MG63 (cell line): ENCODE results near the gene COL6A3. TPM values are rescaled to one million over a fixed set of nuclear protein-coding genes. Genes with fewer than 3 reads are reported as not detected.

Experiments
- DNase-seq: peaks from one replicate; pipeline ENCODE4 v3.0.0-alpha.2; 2020
- H3K27me3 ChIP-seq: fragments of 250-450 bp; sonication (Bioruptor Pico); 2 replicates; pipeline ENCODE4 v1.5.1; 2020; ENCODE audit warnings: mild to moderate bottlenecking, moderate library complexity
- H3K36me3 ChIP-seq: fragments of 250-450 bp; sonication (Bioruptor Pico); 2 replicates; pipeline ENCODE4 v1.5.1; 2020; ENCODE audit warnings: mild to moderate bottlenecking, moderate library complexity
- H3K4me3 ChIP-seq: fragments of 250-450 bp; sonication (Bioruptor Pico); 2 replicates; pipeline ENCODE4 v1.5.1; 2020; ENCODE audit warnings: mild to moderate bottlenecking, moderate library complexity
- H3K9me3 ChIP-seq: fragments of 250-450 bp; sonication (Bioruptor Pico); 2 replicates; pipeline ENCODE4 v1.5.1; 2020; ENCODE audit warnings: mild to moderate bottlenecking, moderate library complexity
- total RNA-seq: library from RNA; depleted of rRNA; stranded (reverse); fragments of >200 nt; shearing (Covaris generic); gene quantifications from 2 replicates; pipeline ENCODE4 v1.2.3, GENCODE V29; 2014; ENCODE audit warnings: low replicate concordance; rRNA removed

The COL6A3 gene
- total RNA-seq: 465 and 564 TPM in 2 replicates

- Histone ChIP-seq H3K36me3 (peaks cover 42% of the 10 kb centered on the region), H3K27me3 (no peaks in the 10 kb centered on the region), H3K4me3 (peak within 1 kb of the TSS; percentile 97), H3K9me3 (no peaks in the 10 kb centered on the region)
- peak; percentile 97 for DNase-seq
Observed at GRCh38 chr2:237413777-237414661, at the start of gene COL6A3. COL6A3 (minus strand) TSS chr2:237414164; CDS start chr2:237396817, 17,347 bp downstream.

- H3K4me3 ChIP-seq: no peak overlapping the region
- H3K27me3 ChIP-seq: no peaks in the 10 kb centered on the region
- peaks cover 8% of the 10 kb centered on the region for H3K9me3 ChIP-seq
- DNase-seq: peak; percentile 35
- H3K36me3 ChIP-seq: no peaks in the 10 kb centered on the region
Observed at GRCh38 chr2:237459741-237460174, 45.8 kb upstream of the COL6A3 start.

- DNase-seq: no peak
- H3K27me3 ChIP-seq: no peaks in the 10 kb centered on the region
Observed at GRCh38 chr2:237459226-237459625, 45.3 kb upstream of the COL6A3 start.

GRCh38 chr2:237458519-237458918 lies 44.6 kb upstream of the COL6A3 start:
- DNase-seq: no peak
- Histone ChIP-seq H3K27me3 (no peaks in the 10 kb centered on the region), H3K9me3 (peaks cover 6% of the 10 kb centered on the region), H3K36me3 (no peaks in the 10 kb centered on the region), H3K4me3 (no peak overlapping the region)

More at GRCh38 chr2:237459226-237459625, 45.3 kb upstream of the COL6A3 start:
- Histone ChIP-seq H3K9me3 (peaks cover 8% of the 10 kb centered on the region), H3K36me3 (no peaks in the 10 kb centered on the region), H3K4me3 (no peak overlapping the region)

- H3K36me3 ChIP-seq: no peaks in the 10 kb centered on the region
- no peaks in the 10 kb centered on the region for H3K27me3 ChIP-seq
- no peak for DNase-seq
- peaks cover 6% of the 10 kb centered on the region for H3K9me3 ChIP-seq
- no peak overlapping the region for H3K4me3 ChIP-seq
Observed at GRCh38 chr2:237457388-237457941, 43.5 kb upstream of the COL6A3 start.

- H3K4me3 ChIP-seq: no peak overlapping the region
- H3K27me3 ChIP-seq: no peaks in the 10 kb centered on the region
- H3K9me3 ChIP-seq: peaks cover 6% of the 10 kb centered on the region
- DNase-seq: peak; percentile 86
- no peaks in the 10 kb centered on the region for H3K36me3 ChIP-seq
Observed at GRCh38 chr2:237456200-237456843, 42.4 kb upstream of the COL6A3 start.

GRCh38 chr2:237455764-237456163 lies 41.8 kb upstream of the COL6A3 start:
- Histone ChIP-seq H3K36me3 (no peaks in the 10 kb centered on the region), H3K27me3 (no peaks in the 10 kb centered on the region), H3K4me3 (no peak overlapping the region), H3K9me3 (peaks cover 6% of the 10 kb centered on the region)
- DNase-seq: no peak

- H3K27me3 ChIP-seq: no peaks in the 10 kb centered on the region
- DNase-seq: no peak
- H3K9me3 ChIP-seq: no peaks in the 10 kb centered on the region
- H3K4me3 ChIP-seq: no peak overlapping the region
- H3K36me3 ChIP-seq: no peaks in the 10 kb centered on the region
Observed at GRCh38 chr2:237453671-237454070, 39.7 kb upstream of the COL6A3 start.

- Histone ChIP-seq H3K27me3 (no peaks in the 10 kb centered on the region), H3K9me3 (no peaks in the 10 kb centered on the region), H3K4me3 (no peak overlapping the region), H3K36me3 (no peaks in the 10 kb centered on the region)
- DNase-seq: no peak
Observed at GRCh38 chr2:237452861-237453260, 38.9 kb upstream of the COL6A3 start.

- Histone ChIP-seq H3K9me3 (no peaks in the 10 kb centered on the region), H3K4me3 (no peak overlapping the region), H3K36me3 (no peaks in the 10 kb centered on the region), H3K27me3 (no peaks in the 10 kb centered on the region)
- no peak for DNase-seq
Observed at GRCh38 chr2:237451643-237452469, 37.9 kb upstream of the COL6A3 start.

GRCh38 chr2:237450583-237450982 lies 36.6 kb upstream of the COL6A3 start:
- no peaks in the 10 kb centered on the region for H3K27me3 ChIP-seq
- no peak overlapping the region for H3K4me3 ChIP-seq
- no peak for DNase-seq
- no peaks in the 10 kb centered on the region for H3K36me3 ChIP-seq
- no peaks in the 10 kb centered on the region for H3K9me3 ChIP-seq

- Histone ChIP-seq H3K9me3 (no peaks in the 10 kb centered on the region), H3K36me3 (no peaks in the 10 kb centered on the region)
Observed at GRCh38 chr2:237450108-237450507, 36.1 kb upstream of the COL6A3 start.

GRCh38 chr2:237449193-237449881 lies 35.4 kb upstream of the COL6A3 start:
- Histone ChIP-seq H3K36me3 (no peaks in the 10 kb centered on the region), H3K27me3 (no peaks in the 10 kb centered on the region), H3K4me3 (no peak overlapping the region), H3K9me3 (no peaks in the 10 kb centered on the region)
- peak; percentile 47 for DNase-seq

More at GRCh38 chr2:237450108-237450507, 36.1 kb upstream of the COL6A3 start:
- Histone ChIP-seq H3K27me3 (no peaks in the 10 kb centered on the region), H3K4me3 (no peak overlapping the region)
- no peak for DNase-seq

GRCh38 chr2:237448626-237449025 lies 34.7 kb upstream of the COL6A3 start:
- DNase-seq: no peak
- Histone ChIP-seq H3K36me3 (no peaks in the 10 kb centered on the region), H3K9me3 (no peaks in the 10 kb centered on the region), H3K4me3 (no peak overlapping the region), H3K27me3 (no peaks in the 10 kb centered on the region)

- DNase-seq: no peak
- no peaks in the 10 kb centered on the region for H3K36me3 ChIP-seq
- no peak overlapping the region for H3K4me3 ChIP-seq
- H3K27me3 ChIP-seq: no peaks in the 10 kb centered on the region
- H3K9me3 ChIP-seq: no peaks in the 10 kb centered on the region
Observed at GRCh38 chr2:237448171-237448570, 34.2 kb upstream of the COL6A3 start.

GRCh38 chr2:237447496-237447895 lies 33.5 kb upstream of the COL6A3 start:
- no peaks in the 10 kb centered on the region for H3K9me3 ChIP-seq
- no peak for DNase-seq
- no peaks in the 10 kb centered on the region for H3K36me3 ChIP-seq
- H3K27me3 ChIP-seq: no peaks in the 10 kb centered on the region
- H3K4me3 ChIP-seq: no peak overlapping the region
